HG03045 (cell line): ENCODE measurements around the gene C16orf89.
A peak's percentile ranks its signal among the peaks of the same experiment; 100 is the strongest.
"Not testable (repeated sequence)": the region's sequence is repeated elsewhere in the genome, so short reads cannot be mapped to it uniquely, and the experiment has no call there.

Experiments
- ATAC-seq: cut with Tn5 transposase; IDR thresholded peaks from one replicate; pipeline ENCODE4 v1.9.1; 2021; ENCODE audit warnings: mild to moderate bottlenecking, moderate library complexity; ENCODE audit not compliant: unreplicated experiment

Gene C16orf89

GRCh38 chr16:5065813-5066212, at the start of gene C16orf89:
TSS of gene C16orf89 (minus strand) at chr16:5065956. CDS start at chr16:5065908, 48 bp downstream.
- ATAC-seq: no peak

- ATAC-seq: not testable (repeated sequence)
Measured at GRCh38 chr16:5110933-5111332, 45.2 kb upstream of the C16orf89 start.

- ATAC-seq: no peak
Measured at GRCh38 chr16:5108505-5109158, 42.9 kb upstream of the C16orf89 start.

GRCh38 chr16:5105039-5105438, 39.3 kb upstream of the C16orf89 start:
- ATAC-seq: not testable (repeated sequence)

- not testable (repeated sequence) for ATAC-seq
Measured at GRCh38 chr16:5103296-5104032, 37.7 kb upstream of the C16orf89 start.

GRCh38 chr16:5099174-5099573, 33.4 kb upstream of the C16orf89 start:
- ATAC-seq: not testable (repeated sequence)

GRCh38 chr16:5098221-5099159, 32.7 kb upstream of the C16orf89 start:
- peak; percentile 72 for ATAC-seq

- ATAC-seq: peak; percentile 99
Measured at GRCh38 chr16:5097470-5098220, 31.9 kb upstream of the C16orf89 start, which contains the start of gene EEF2KMT. TSS of gene EEF2KMT (minus strand) at chr16:5097795. CDS start at chr16:5097739, 56 bp downstream.

- not testable (repeated sequence) for ATAC-seq
Measured at GRCh38 chr16:5097061-5097469, 31.3 kb upstream of the C16orf89 start.

- ATAC-seq: not testable (repeated sequence)
Measured at GRCh38 chr16:5096437-5097060, 30.8 kb upstream of the C16orf89 start.

- not testable (repeated sequence) for ATAC-seq
Measured at GRCh38 chr16:5095145-5095830, 29.5 kb upstream of the C16orf89 start.

GRCh38 chr16:5093746-5094145, 28.0 kb upstream of the C16orf89 start:
- not testable (repeated sequence) for ATAC-seq

GRCh38 chr16:5093081-5093480, 27.3 kb upstream of the C16orf89 start:
- ATAC-seq: not testable (repeated sequence)

GRCh38 chr16:5090592-5090991, 24.8 kb upstream of the C16orf89 start:
- ATAC-seq: not testable (repeated sequence)

GRCh38 chr16:5089911-5090555, 24.3 kb upstream of the C16orf89 start:
- ATAC-seq: not testable (repeated sequence)

GRCh38 chr16:5088936-5089335, 23.2 kb upstream of the C16orf89 start:
- not testable (repeated sequence) for ATAC-seq

- ATAC-seq: not testable (repeated sequence)
Measured at GRCh38 chr16:5088086-5088790, 22.5 kb upstream of the C16orf89 start.

GRCh38 chr16:5085716-5086115, 20.0 kb upstream of the C16orf89 start:
- ATAC-seq: not testable (repeated sequence)
